ENCODE measurements around the gene OLA1. TPM values are rescaled to one million over a fixed set of nuclear protein-coding genes. Genes with fewer than 3 reads are reported as not detected.
A peak's percentile ranks its signal among the peaks of the same experiment; 100 is the strongest.

The OLA1 gene
- total RNA-seq, 1 experiment from 2014 or later, result 122 TPM

GRCh38 chr2:174184504-174184903 is 63.8 kb downstream of the OLA1 start:
- Histone ChIP-seq H3K27me3 (replicated peaks) (no peaks in the 10 kb centered on the region), H3K36me3 (peaks cover 18% of the 10 kb centered on the region; the same call in 1 of the 2 replicates), H3K9me3 (replicated peaks) (no peaks in the 10 kb centered on the region), H3K4me1 (replicated peaks) (peaks cover 16% of the 10 kb centered on the region), H3K4me3 (no peak overlapping the region), H3K27ac (no peak overlapping the region)
- no peak for DNase-seq (ENCODE audit: low read depth in 1 of 2, low spot score in 2 of 2)

- no peak for DNase-seq (ENCODE audit: low read depth in 1 of 2, low spot score in 2 of 2)
- Histone ChIP-seq H3K27ac (no peak overlapping the region), H3K4me1 (replicated peaks) (peaks cover 16% of the 10 kb centered on the region), H3K4me3 (no peak overlapping the region), H3K9me3 (replicated peaks) (no peaks in the 10 kb centered on the region), H3K27me3 (replicated peaks) (no peaks in the 10 kb centered on the region), H3K36me3 (peaks cover 18% of the 10 kb centered on the region; the same call in 1 of the 2 replicates)
Measured at GRCh38 chr2:174183076-174183475, 65.3 kb downstream of the OLA1 start.

- 0 out of 2 replicates have a peak overlapping the region, but pooled peaks have one; percentile 3 for H3K27ac ChIP-seq
- no peaks in the 10 kb centered on the region for H3K9me3 ChIP-seq (replicated peaks)
- peaks cover 16% of the 10 kb centered on the region for H3K4me1 ChIP-seq (replicated peaks)
- H3K4me3 ChIP-seq, result no peak overlapping the region
- H3K27me3 ChIP-seq (replicated peaks), result no peaks in the 10 kb centered on the region
- 0 out of 2 replicates have a peak, but pooled peaks cover 10% of the 10 kb centered on the region for H3K36me3 ChIP-seq
- no peak for DNase-seq (ENCODE audit: low read depth in 1 of 2, low spot score in 2 of 2)
Measured at GRCh38 chr2:174181368-174181767, 67.0 kb downstream of the OLA1 start.

- H3K9me3 ChIP-seq (replicated peaks), result no peaks in the 10 kb centered on the region
- H3K27ac ChIP-seq, result 0 out of 2 replicates have a peak overlapping the region, but pooled peaks have one; percentile 3
Measured at GRCh38 chr2:174180726-174181236, 67.6 kb downstream of the OLA1 start.

GRCh38 chr2:174180165-174180724 is 68.1 kb downstream of the OLA1 start:
- Histone ChIP-seq H3K27ac (no peak overlapping the region), H3K4me3 (no peak overlapping the region), H3K27me3 (replicated peaks) (no peaks in the 10 kb centered on the region), H3K36me3 (0 out of 2 replicates have a peak, but pooled peaks cover 10% of the 10 kb centered on the region), H3K4me1 (replicated peaks) (peaks cover 16% of the 10 kb centered on the region), H3K9me3 (replicated peaks) (no peaks in the 10 kb centered on the region)
- peak in 1 of 2 experiments; percentile 18 for DNase-seq (ENCODE audit: low read depth in 1 of 2, low spot score in 2 of 2)

More at GRCh38 chr2:174180726-174181236, 67.6 kb downstream of the OLA1 start:
- Histone ChIP-seq H3K4me3 (no peak overlapping the region), H3K36me3 (0 out of 2 replicates have a peak, but pooled peaks cover 10% of the 10 kb centered on the region), H3K4me1 (replicated peaks) (peaks cover 16% of the 10 kb centered on the region), H3K27me3 (replicated peaks) (no peaks in the 10 kb centered on the region)
- DNase-seq (ENCODE audit: low read depth in 1 of 2, low spot score in 2 of 2), result peak in 1 of 2 experiments; percentile 9

GRCh38 chr2:174177316-174177890 is 70.9 kb downstream of the OLA1 start:
- Histone ChIP-seq H3K4me3 (no peak overlapping the region), H3K36me3 (peaks cover 6% of the 10 kb centered on the region; the same call in 1 of the 2 replicates), H3K27ac (no peak overlapping the region)

GRCh38 chr2:174176898-174177297 is 71.4 kb downstream of the OLA1 start:
- Histone ChIP-seq H3K27ac (no peak overlapping the region), H3K9me3 (replicated peaks) (no peaks in the 10 kb centered on the region), H3K36me3 (peaks cover 3% of the 10 kb centered on the region; the same call in 1 of the 2 replicates), H3K4me3 (no peak overlapping the region), H3K4me1 (replicated peaks) (peaks cover 16% of the 10 kb centered on the region), H3K27me3 (replicated peaks) (no peaks in the 10 kb centered on the region)
- no peak for DNase-seq (ENCODE audit: low read depth in 1 of 2, low spot score in 2 of 2)

More at GRCh38 chr2:174177316-174177890, 70.9 kb downstream of the OLA1 start:
- Histone ChIP-seq H3K27me3 (replicated peaks) (no peaks in the 10 kb centered on the region), H3K4me1 (replicated peaks) (peaks cover 16% of the 10 kb centered on the region), H3K9me3 (replicated peaks) (no peaks in the 10 kb centered on the region)
- no peak for DNase-seq (ENCODE audit: low read depth in 1 of 2, low spot score in 2 of 2)

GRCh38 chr2:174174741-174175140 is 73.6 kb downstream of the OLA1 start:
- Histone ChIP-seq H3K36me3 (no peaks in the 10 kb centered on the region; the same call in 1 of the 2 replicates), H3K4me3 (no peak overlapping the region), H3K27me3 (replicated peaks) (no peaks in the 10 kb centered on the region), H3K9me3 (replicated peaks) (peaks cover 4% of the 10 kb centered on the region; the same call in 1 of the 2 replicates), H3K27ac (no peak overlapping the region), H3K4me1 (replicated peaks) (no peaks in the 10 kb centered on the region)
- no peak for DNase-seq (ENCODE audit: low read depth in 1 of 2, low spot score in 2 of 2)

GRCh38 chr2:174172802-174173355 is 75.5 kb downstream of the OLA1 start:
- DNase-seq (ENCODE audit: low read depth in 1 of 2, low spot score in 2 of 2), result no peak
- H3K9me3 ChIP-seq (replicated peaks), result peaks cover 13% of the 10 kb centered on the region
- no peaks in the 10 kb centered on the region for H3K27me3 ChIP-seq (replicated peaks)
- no peak overlapping the region for H3K4me3 ChIP-seq
- H3K36me3 ChIP-seq, result peaks cover 3% of the 10 kb centered on the region
- no peak overlapping the region for H3K27ac ChIP-seq
- no peaks in the 10 kb centered on the region for H3K4me1 ChIP-seq (replicated peaks)

- no peaks in the 10 kb centered on the region for H3K27me3 ChIP-seq (replicated peaks)
- H3K4me3 ChIP-seq, result no peak overlapping the region
- H3K36me3 ChIP-seq, result peaks cover 3% of the 10 kb centered on the region
- DNase-seq (ENCODE audit: low read depth in 1 of 2, low spot score in 2 of 2), result no peak
- H3K27ac ChIP-seq, result no peak overlapping the region
- peaks cover 14% of the 10 kb centered on the region for H3K9me3 ChIP-seq (replicated peaks)
- H3K4me1 ChIP-seq (replicated peaks), result no peaks in the 10 kb centered on the region
Measured at GRCh38 chr2:174171686-174172445, 76.5 kb downstream of the OLA1 start.

GRCh38 chr2:174169372-174169771 is 79.0 kb downstream of the OLA1 start:
- Histone ChIP-seq H3K9me3 (replicated peaks) (peaks cover 14% of the 10 kb centered on the region), H3K4me3 (no peak overlapping the region), H3K27ac (no peak overlapping the region), H3K36me3 (peaks cover 3% of the 10 kb centered on the region), H3K4me1 (replicated peaks) (no peaks in the 10 kb centered on the region), H3K27me3 (replicated peaks) (no peaks in the 10 kb centered on the region)
- no peak for DNase-seq (ENCODE audit: low read depth in 1 of 2, low spot score in 2 of 2)

GRCh38 chr2:174166261-174166660 is 82.1 kb downstream of the OLA1 start:
- DNase-seq (ENCODE audit: low read depth in 1 of 2, low spot score in 2 of 2), result no peak

GRCh38 chr2:174161490-174161889 is 86.8 kb downstream of the OLA1 start:
- Histone ChIP-seq H3K4me3 (no peak overlapping the region), H3K27me3 (replicated peaks) (no peaks in the 10 kb centered on the region), H3K4me1 (replicated peaks) (no peaks in the 10 kb centered on the region; the same call in 1 of the 2 replicates), H3K27ac (no peak overlapping the region), H3K36me3 (no peaks in the 10 kb centered on the region), H3K9me3 (replicated peaks) (no peaks in the 10 kb centered on the region)
- no peak for DNase-seq (ENCODE audit: low read depth in 1 of 2, low spot score in 2 of 2)

More at GRCh38 chr2:174166261-174166660, 82.1 kb downstream of the OLA1 start:
- H3K36me3 ChIP-seq, result peaks cover 3% of the 10 kb centered on the region; the same call in 1 of the 2 replicates
- H3K4me3 ChIP-seq, result no peak overlapping the region
- H3K9me3 ChIP-seq (replicated peaks), result peaks cover 14% of the 10 kb centered on the region
- H3K4me1 ChIP-seq (replicated peaks), result no peaks in the 10 kb centered on the region
- H3K27ac ChIP-seq, result no peak overlapping the region
- no peaks in the 10 kb centered on the region for H3K27me3 ChIP-seq (replicated peaks)
